GM18868 (cell line): ENCODE results near the gene KRT80.

ENCODE experiments used
- ATAC-seq: cut with Tn5 transposase; IDR thresholded peaks from one replicate; pipeline ENCODE4 v1.9.1; 2021; ENCODE audit warnings: mild to moderate bottlenecking, moderate library complexity; ENCODE audit not compliant: unreplicated experiment

The KRT80 gene

GRCh38 chr12:52156757-52157565, 34.9 kb downstream of the KRT80 start:
- ATAC-seq, result no peak

- ATAC-seq, result no peak
Observed at GRCh38 chr12:52156311-52156710, 35.5 kb downstream of the KRT80 start.

GRCh38 chr12:52155048-52155868, 36.6 kb downstream of the KRT80 start:
- ATAC-seq, result no peak

- ATAC-seq, result no peak
Observed at GRCh38 chr12:52152905-52153317, 38.9 kb downstream of the KRT80 start.

- ATAC-seq, result no peak
Observed at GRCh38 chr12:52151837-52152783, 39.7 kb downstream of the KRT80 start.

GRCh38 chr12:52151153-52151836, 40.5 kb downstream of the KRT80 start:
- no peak for ATAC-seq

- ATAC-seq, result no peak
Observed at GRCh38 chr12:52149651-52150241, 42.1 kb downstream of the KRT80 start.

- no peak for ATAC-seq
Observed at GRCh38 chr12:52149182-52149641, 42.6 kb downstream of the KRT80 start.

GRCh38 chr12:52148464-52149181, 43.2 kb downstream of the KRT80 start:
- ATAC-seq, result no peak

GRCh38 chr12:52147964-52148463, 43.8 kb downstream of the KRT80 start:
- no peak for ATAC-seq

GRCh38 chr12:52147367-52147963, 44.3 kb downstream of the KRT80 start:
- ATAC-seq, result no peak

- no peak for ATAC-seq
Observed at GRCh38 chr12:52146822-52147366, 44.9 kb downstream of the KRT80 start.

GRCh38 chr12:52146089-52146821, 45.6 kb downstream of the KRT80 start:
- no peak for ATAC-seq

GRCh38 chr12:52145228-52146088, 46.4 kb downstream of the KRT80 start:
- ATAC-seq, result no peak

GRCh38 chr12:52144512-52145227, 47.1 kb downstream of the KRT80 start:
- no peak for ATAC-seq

GRCh38 chr12:52142431-52142830, 49.4 kb downstream of the KRT80 start:
- no peak for ATAC-seq
